ENCODE data around the gene KDM6A. TPM values are rescaled to one million over a fixed set of nuclear protein-coding genes. Genes with fewer than 3 reads are reported as not detected.

Gene KDM6A
- total and polyA plus RNA-seq, 8 donors, result 21.1 to 75.0 (median 49.2) TPM

GRCh38 chrX:44876086-44876485, 3.1 kb downstream of the KDM6A start:
- H3K4me1 ChIP-seq, result peaks cover 5 to 16% of the 10 kb centered on the region in 2 donors
- ATAC-seq, result no peak
- H3K27me3 ChIP-seq, result no peaks in the 10 kb centered on the region
- no peak overlapping the region for H3K27ac ChIP-seq
- intact Hi-C loops (cut with DNase I), result no loop called here
- TF ChIP-seq CTCF (IDR thresholded peaks at IDR 0.05), result no peak
- H3K9me3 ChIP-seq, result no peaks in the 10 kb centered on the region
- no peak for DNase-seq
- H3K36me3 ChIP-seq, result no peaks in the 10 kb centered on the region
- H3K4me3 ChIP-seq, result peak overlapping the region in 1 of 2 donors; percentile 64

- DNase-seq (no peak), ATAC-seq (no peak)
- Histone ChIP-seq H3K27me3 (no peaks in the 10 kb centered on the region), H3K9me3 (no peaks in the 10 kb centered on the region), H3K36me3 (no peaks in the 10 kb centered on the region), H3K4me1 (peaks cover 5 to 16% of the 10 kb centered on the region in 2 donors), H3K4me3 (no peak overlapping the region), H3K27ac (no peak overlapping the region)
- no peak for TF ChIP-seq CTCF (IDR thresholded peaks at IDR 0.05)
- intact Hi-C loops (cut with DNase I), result no loop called here
These were observed 3.8 kb downstream of the KDM6A start for GRCh38 chrX:44876767-44877166.

- Histone ChIP-seq H3K4me1 (peaks cover 5 to 19% of the 10 kb centered on the region in 2 donors), H3K36me3 (no peaks in the 10 kb centered on the region), H3K9me3 (no peaks in the 10 kb centered on the region), H3K4me3 (no peak overlapping the region), H3K27ac (no peak overlapping the region), H3K27me3 (no peaks in the 10 kb centered on the region)
- no peak for TF ChIP-seq CTCF (IDR thresholded peaks at IDR 0.05)
- no peak for ATAC-seq
- no peak for DNase-seq
- intact Hi-C loops (cut with DNase I), result no loop called here
These were observed 5.8 kb downstream of the KDM6A start for GRCh38 chrX:44878780-44879179.

GRCh38 chrX:44881549-44881948, 8.6 kb downstream of the KDM6A start:
- H3K27ac ChIP-seq, result no peak overlapping the region
- peaks cover 0 to 24% of the 10 kb centered on the region in 2 donors for H3K4me1 ChIP-seq
- no peak for ATAC-seq
- H3K9me3 ChIP-seq, result no peaks in the 10 kb centered on the region
- no peak overlapping the region for H3K4me3 ChIP-seq
- DNase-seq, result no peak
- no peak for TF ChIP-seq CTCF (IDR thresholded peaks at IDR 0.05)
- intact Hi-C loops (cut with DNase I), result no loop called here
- no peaks in the 10 kb centered on the region for H3K27me3 ChIP-seq
- no peaks in the 10 kb centered on the region for H3K36me3 ChIP-seq

GRCh38 chrX:44882635-44883034, 9.6 kb downstream of the KDM6A start:
- no peak for TF ChIP-seq CTCF (IDR thresholded peaks at IDR 0.05)
- Histone ChIP-seq H3K27me3 (no peaks in the 10 kb centered on the region), H3K27ac (no peak overlapping the region), H3K4me3 (no peak overlapping the region), H3K36me3 (no peaks in the 10 kb centered on the region), H3K9me3 (no peaks in the 10 kb centered on the region), H3K4me1 (peaks cover 0 to 15% of the 10 kb centered on the region in 2 donors)
- DNase-seq (no peak), ATAC-seq (no peak)
- intact Hi-C loops (cut with DNase I), result no loop called here
